T-helper 2 cell (primary cell): ENCODE results near the gene RRBP1.
A peak's percentile ranks its signal among the peaks of the same experiment; 100 is the strongest.
"Not testable (repeated sequence)": the region's sequence is repeated elsewhere in the genome, so short reads cannot be mapped to it uniquely, and the experiment has no call there.

Experiments
- DNase-seq, 5 experiments: peaks; one replicate each; pipeline versions ENCODE4 v3.0.0 to v3.0.0-alpha.2; 2012 to 2022

RRBP1 gene

GRCh38 chr20:17659801-17660200, 22.2 kb downstream of the RRBP1 start:
- no peak for DNase-seq

- DNase-seq: not testable (repeated sequence)
Measured at GRCh38 chr20:17659344-17659743, 22.7 kb downstream of the RRBP1 start.

GRCh38 chr20:17658648-17658993, 23.4 kb downstream of the RRBP1 start:
- no peak for DNase-seq

GRCh38 chr20:17657898-17658647, 24.0 kb downstream of the RRBP1 start:
- no peak for DNase-seq

- DNase-seq: no peak
Measured at GRCh38 chr20:17657079-17657825, 24.8 kb downstream of the RRBP1 start.

- no peak for DNase-seq
Measured at GRCh38 chr20:17655865-17656479, 26.1 kb downstream of the RRBP1 start.

- no peak for DNase-seq
Measured at GRCh38 chr20:17655286-17655651, 26.8 kb downstream of the RRBP1 start.

GRCh38 chr20:17654649-17655285, 27.3 kb downstream of the RRBP1 start:
- DNase-seq: no peak

GRCh38 chr20:17653835-17654648, 28.0 kb downstream of the RRBP1 start:
- DNase-seq: no peak

- no peak for DNase-seq
Measured at GRCh38 chr20:17652411-17652810, 29.6 kb downstream of the RRBP1 start.

- DNase-seq: no peak
Measured at GRCh38 chr20:17651760-17652388, 30.2 kb downstream of the RRBP1 start.

GRCh38 chr20:17651129-17651759, 30.8 kb downstream of the RRBP1 start:
- no peak for DNase-seq

- DNase-seq: no peak
Measured at GRCh38 chr20:17650301-17651128, 31.5 kb downstream of the RRBP1 start.

GRCh38 chr20:17648791-17649730, 33.0 kb downstream of the RRBP1 start:
- DNase-seq: peak in 1 of 5 experiments; percentile 20

- no peak for DNase-seq
Measured at GRCh38 chr20:17648315-17648646, 33.8 kb downstream of the RRBP1 start.

- no peak for DNase-seq
Measured at GRCh38 chr20:17647391-17648314, 34.4 kb downstream of the RRBP1 start.

- DNase-seq: no peak
Measured at GRCh38 chr20:17646961-17647301, 35.1 kb downstream of the RRBP1 start.

GRCh38 chr20:17646209-17646960, 35.7 kb downstream of the RRBP1 start:
- DNase-seq: peak in 1 of 5 experiments; percentile 29
